SK-N-MC (cell line): ENCODE data around the gene ERFL.

Experiments
- DNase-seq: peaks from one replicate; pipeline ENCODE4 v3.0.0-alpha.2; 2011; ENCODE audit warnings: low read depth, low spot score
- H3K27ac ChIP-seq: fragments of 200-600 bp; sonication (generic); 2 replicates; pipeline ENCODE4 v1.5.1; 2016; ENCODE audit warnings: mixed run types
- H3K36me3 ChIP-seq: fragments of 200-600 bp; sonication (generic); 2 replicates; pipeline ENCODE4 v1.6.1; 2017; ENCODE audit warnings: antibody characterized with exemption, low read length, mixed read lengths; ENCODE audit not compliant: insufficient read depth
- H3K4me3 ChIP-seq: fragments of 200-600 bp; sonication (generic); 2 replicates; pipeline ENCODE4 v1.5.1; 2016
- H3K9ac ChIP-seq: fragments of 200-600 bp; sonication (generic); 2 replicates; pipeline ENCODE4 v1.8.0; 2017; ENCODE audit warnings: mixed run types, mixed read lengths; ENCODE audit not compliant: insufficient read length
- H3K9me3 ChIP-seq: fragments of 200-600 bp; sonication (generic); 2 replicates; pipeline ENCODE4 v1.6.1; 2017; ENCODE audit warnings: low read depth, mild to moderate bottlenecking, antibody characterized with exemption, low read length, moderate library complexity, mixed read lengths
- EZH2 ChIP-seq: fragments of 200-600 bp; sonication (generic); IDR thresholded peaks from one replicate; pipeline ENCODE4 v1.6.1; 2017; ENCODE audit warnings: antibody characterized with exemption
- FOXP2 ChIP-seq: optimal IDR thresholded peaks from 2 replicates; pipeline ENCODE3; 2011; ENCODE audit warnings: mild to moderate bottlenecking, moderate library complexity; ENCODE audit not compliant: insufficient read depth; ENCODE audit errors: extremely low read length, control extremely low read depth
- POLR2AphosphoS5 ChIP-seq: IDR thresholded peaks from 2 replicates; pipeline ENCODE4 v1.6.1; 2012; ENCODE audit warnings: mild to moderate bottlenecking, low read depth, low read length, borderline replicate concordance

Gene ERFL

DNA sequence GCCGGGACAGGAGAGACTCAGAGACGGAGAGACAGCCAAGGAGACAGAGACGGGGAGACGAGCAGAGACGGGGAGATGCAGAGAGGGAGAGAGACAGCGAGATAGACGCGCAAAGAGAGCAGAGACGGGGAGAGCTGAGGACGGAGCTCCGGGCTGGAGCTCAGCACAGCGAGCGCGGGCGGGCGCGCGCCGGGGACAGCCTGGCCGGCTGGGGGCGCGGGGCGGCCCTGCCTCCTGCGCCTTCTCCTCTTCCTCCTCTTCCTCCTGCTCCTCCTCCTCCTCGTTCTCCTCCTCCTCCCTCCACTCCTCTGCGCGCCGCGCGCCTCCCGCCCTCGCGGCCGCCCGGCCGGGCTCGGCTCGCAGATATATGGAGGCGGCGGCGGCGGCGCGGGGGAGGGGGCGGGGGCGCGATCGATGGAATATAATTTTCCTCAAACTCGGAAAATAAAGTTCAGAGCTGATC lies at the start of gene ERFL:
ERFL (minus strand) TSS at position 229 of the 463 bp plus-strand sequence. CDS start 15,530 bp downstream, outside the sequence.
- Histone ChIP-seq H3K36me3 (no peaks in the 10 kb centered on the region), H3K9me3 (no peaks in the 10 kb centered on the region), H3K4me3 (peak within 1 kb of the TSS; percentile 88), H3K9ac (peak within 1 kb of the TSS; percentile 10), H3K27ac (no peak within 1 kb of the TSS)
- TF ChIP-seq EZH2 (no peak), FOXP2 (no peak), POLR2AphosphoS5 (no peak)
- no peak for DNase-seq

- TF ChIP-seq FOXP2: no peak
- TF ChIP-seq EZH2: no peak
- no peak for TF ChIP-seq POLR2AphosphoS5
- no peak for DNase-seq
- H3K36me3 ChIP-seq: no peaks in the 10 kb centered on the region
- H3K9ac ChIP-seq: no peak overlapping the region
- H3K9me3 ChIP-seq: no peaks in the 10 kb centered on the region
- no peak overlapping the region for H3K4me3 ChIP-seq
- H3K27ac ChIP-seq: no peak overlapping the region
Observed at GRCh38 chr19:41977916-41978315, 49.7 kb upstream of the ERFL start.

GRCh38 chr19:41974652-41975051 lies 46.4 kb upstream of the ERFL start:
- no peak overlapping the region for H3K9ac ChIP-seq
- H3K27ac ChIP-seq: peak overlapping the region; percentile 19
- no peak for DNase-seq
- no peaks in the 10 kb centered on the region for H3K9me3 ChIP-seq
- peaks cover 6% of the 10 kb centered on the region; the same call in 1 of the 2 replicates for H3K36me3 ChIP-seq
- H3K4me3 ChIP-seq: no peak overlapping the region
- TF ChIP-seq FOXP2 (no peak), POLR2AphosphoS5 (no peak), EZH2 (no peak)

GRCh38 chr19:41971363-41971762 lies 43.1 kb upstream of the ERFL start:
- DNase-seq: no peak
- no peak overlapping the region for H3K4me3 ChIP-seq
- H3K9ac ChIP-seq: no peak overlapping the region
- no peaks in the 10 kb centered on the region for H3K9me3 ChIP-seq
- peaks cover 6% of the 10 kb centered on the region; the same call in 1 of the 2 replicates for H3K36me3 ChIP-seq
- TF ChIP-seq EZH2: no peak
- no peak for TF ChIP-seq POLR2AphosphoS5
- no peak for TF ChIP-seq FOXP2
- peak overlapping the region; percentile 46 for H3K27ac ChIP-seq

DNA sequence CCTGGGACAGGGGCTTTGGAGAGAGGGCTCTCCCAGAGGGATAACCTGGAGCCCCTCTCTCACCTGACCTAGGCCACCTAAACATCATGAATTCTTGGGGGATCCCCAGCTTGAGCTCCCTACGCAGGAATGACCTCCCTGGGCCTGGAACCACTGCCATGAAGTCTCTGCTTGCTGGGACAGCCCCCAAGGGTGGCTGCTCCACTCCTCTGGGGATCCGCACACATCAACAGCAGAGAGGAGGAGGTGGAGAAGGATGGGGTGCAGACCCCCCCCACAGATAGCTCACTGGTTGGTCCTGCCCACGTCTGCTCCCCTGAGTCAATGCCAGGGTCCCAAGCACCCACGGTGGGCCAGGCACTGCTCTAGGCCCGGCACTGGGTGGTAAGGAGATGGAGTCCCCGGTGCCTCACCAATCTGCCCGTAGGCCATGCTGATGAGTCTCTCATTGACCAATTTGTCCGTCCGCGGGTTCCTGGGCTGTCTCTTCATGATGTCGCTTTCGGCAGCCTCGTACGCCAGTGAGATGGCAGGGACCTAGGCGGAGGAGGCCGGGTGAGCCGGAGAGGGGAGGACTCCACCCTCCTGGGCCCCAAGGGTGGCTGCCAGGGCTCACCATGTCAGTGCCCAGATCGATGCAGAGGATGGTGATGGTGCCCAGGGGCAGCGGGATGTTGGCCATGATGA lies 41.7 kb upstream of the ERFL start:
- H3K27ac ChIP-seq: no peak overlapping the region
- H3K4me3 ChIP-seq: no peak overlapping the region
- peaks cover 6% of the 10 kb centered on the region; the same call in 1 of the 2 replicates for H3K36me3 ChIP-seq
- DNase-seq: no peak
- H3K9ac ChIP-seq: no peak overlapping the region
- no peaks in the 10 kb centered on the region for H3K9me3 ChIP-seq
- TF ChIP-seq EZH2: no peak
- no peak for TF ChIP-seq POLR2AphosphoS5
- no peak for TF ChIP-seq FOXP2

DNA sequence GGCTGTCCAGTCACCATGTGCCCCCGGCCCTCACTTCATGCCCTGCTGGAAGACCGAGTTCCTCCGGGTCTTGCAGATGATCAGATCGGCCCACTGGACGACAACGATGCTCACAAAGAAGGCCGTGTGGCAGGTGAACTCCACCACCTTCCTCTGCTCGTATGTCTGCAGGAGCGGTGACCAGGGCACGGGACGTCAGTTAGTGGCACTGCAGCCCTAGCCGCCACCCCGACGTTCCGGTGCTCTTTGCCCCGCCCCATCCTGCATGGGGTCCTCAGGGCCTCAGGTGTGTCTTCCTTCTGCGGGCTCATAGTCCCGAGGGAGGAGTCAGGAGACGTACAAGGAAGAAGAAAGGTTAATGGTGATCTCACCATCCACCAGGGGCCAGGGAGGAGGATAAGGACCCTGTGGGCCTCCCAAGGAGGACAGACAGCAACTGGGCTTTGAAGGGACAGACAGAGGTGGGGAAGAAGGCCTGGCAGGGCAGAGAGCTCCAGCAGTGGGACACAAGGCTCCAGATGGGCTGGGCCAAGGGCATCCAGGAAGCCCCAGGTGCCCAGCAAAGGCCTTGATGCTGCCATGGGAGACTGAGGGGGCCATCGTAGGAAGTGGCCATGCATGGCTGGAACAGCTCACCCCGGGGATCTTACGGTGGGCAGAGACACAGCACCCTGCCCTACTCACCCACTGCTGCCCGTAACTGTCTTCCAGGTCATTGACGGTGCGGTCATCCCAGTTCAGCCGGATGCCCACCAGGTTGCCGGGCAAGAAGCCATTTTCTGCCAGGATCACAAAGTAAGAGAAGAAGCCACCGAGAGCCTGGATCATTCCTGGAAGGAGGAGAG lies 40.7 kb upstream of the ERFL start:
- Histone ChIP-seq H3K9me3 (no peaks in the 10 kb centered on the region), H3K27ac (no peak overlapping the region), H3K4me3 (no peak overlapping the region), H3K36me3 (peaks cover 6% of the 10 kb centered on the region; the same call in 1 of the 2 replicates), H3K9ac (no peak overlapping the region)
- no peak for DNase-seq
- TF ChIP-seq FOXP2: no peak
- TF ChIP-seq EZH2: no peak
- TF ChIP-seq POLR2AphosphoS5: no peak

DNA sequence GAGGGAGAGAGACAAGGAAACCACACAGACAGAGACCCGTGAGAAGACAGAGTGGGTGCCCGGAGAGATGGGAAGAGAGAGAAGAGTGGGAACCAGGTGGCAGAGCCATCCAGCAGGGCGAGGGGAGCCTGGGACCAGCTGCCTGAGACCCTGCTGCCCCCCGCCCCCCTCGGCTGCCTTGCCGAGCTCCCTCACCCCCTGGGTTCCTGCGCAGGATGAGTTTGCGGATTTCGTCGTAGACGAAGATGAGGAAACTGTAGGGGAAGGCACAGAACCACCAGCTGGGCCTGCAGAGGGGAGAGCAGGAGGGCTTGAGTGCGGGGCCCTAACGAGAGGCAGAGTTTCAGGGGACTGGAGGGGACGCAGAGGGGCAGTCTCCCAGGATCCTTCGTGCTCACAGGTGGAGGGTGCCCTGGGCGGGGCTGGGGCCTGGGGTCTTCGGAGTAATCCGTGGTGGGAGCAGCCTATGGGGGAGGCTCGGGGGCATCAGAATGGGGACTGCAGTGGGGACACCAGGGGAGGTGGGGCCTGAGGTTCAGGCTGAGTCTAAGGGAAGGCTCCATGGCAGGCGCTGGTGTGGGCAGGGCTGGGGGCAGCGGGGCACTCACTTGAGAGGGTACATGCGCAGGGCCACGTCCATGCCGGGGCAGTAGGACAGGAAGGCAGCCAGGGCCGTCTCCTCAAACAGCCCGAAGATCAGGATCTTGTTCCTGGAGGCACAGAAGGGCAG lies 39.0 kb upstream of the ERFL start:
- DNase-seq: no peak
- H3K27ac ChIP-seq: no peak overlapping the region
- H3K36me3 ChIP-seq: peaks cover 6% of the 10 kb centered on the region; the same call in 1 of the 2 replicates
- H3K4me3 ChIP-seq: no peak overlapping the region
- no peak overlapping the region for H3K9ac ChIP-seq
- H3K9me3 ChIP-seq: no peaks in the 10 kb centered on the region
- TF ChIP-seq EZH2 (no peak), FOXP2 (no peak), POLR2AphosphoS5 (no peak)

DNA sequence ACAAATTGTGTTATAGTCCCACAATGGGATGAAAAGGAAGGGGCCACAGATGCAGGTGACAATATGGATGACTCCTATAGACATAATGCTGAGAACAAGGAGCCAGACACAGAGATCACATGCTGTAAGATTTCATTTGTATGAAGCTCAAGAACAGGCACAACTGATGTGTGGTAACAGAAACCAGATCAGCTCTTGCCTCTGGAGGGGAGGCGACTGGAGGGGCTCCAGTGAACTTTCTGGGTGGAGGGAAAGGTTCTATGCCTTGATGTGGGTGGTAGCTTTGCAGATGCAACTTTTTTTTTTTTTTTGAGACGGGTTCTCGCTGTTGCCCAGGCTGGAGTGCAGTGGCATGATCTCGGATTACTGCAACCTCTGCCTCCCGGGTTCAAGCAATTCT lies 36.9 kb upstream of the ERFL start:
- Histone ChIP-seq H3K36me3 (no peaks in the 10 kb centered on the region), H3K9me3 (no peaks in the 10 kb centered on the region), H3K27ac (peak overlapping the region; percentile 25; the same call in 1 of the 2 replicates), H3K4me3 (no peak overlapping the region), H3K9ac (no peak overlapping the region)
- no peak for DNase-seq
- TF ChIP-seq EZH2: no peak
- no peak for TF ChIP-seq POLR2AphosphoS5
- no peak for TF ChIP-seq FOXP2
